Stomach (tissue), 9 donors: ENCODE results near the gene PSMA6. TPM values are rescaled to one million over a fixed set of nuclear protein-coding genes. Genes with fewer than 3 reads are reported as not detected.
A peak's percentile ranks its signal among the peaks of the same experiment; 100 is the strongest.

Experiments used
- DNase-seq, 2 donors: peaks; one replicate each; pipeline versions ENCODE4 v3.0.0 to v3.0.0-alpha.2; 2013 to 2019
- H3K27ac ChIP-seq, 5 donors: fragments of 200-600 bp in 4 of 5; sonication (generic) in 4 of 5; one replicate each; pipeline ENCODE4 v1.5.1; 2013 to 2019; ENCODE audit warnings: mild to moderate bottlenecking in 1 of 5, moderate library complexity in 1 of 5
- H3K27me3 ChIP-seq, 3 donors: fragments of 200-600 bp; sonication (generic); one replicate each; pipeline ENCODE4 v1.5.1; 2017 to 2019; ENCODE audit warnings: mixed run types in 1 of 3
- H3K36me3 ChIP-seq, 4 donors: fragments of 200-600 bp; sonication (generic); 1 replicate in 3 of 4; 2 replicates in 1 of 4; pipeline ENCODE4 v1.5.1; 2016 to 2019
- H3K4me1 ChIP-seq, 4 donors: fragments of 200-600 bp; sonication (generic); one replicate each; pipeline ENCODE4 v1.5.1; 2016 to 2019
- H3K4me3 ChIP-seq, 4 donors: fragments of 200-600 bp; sonication (generic) in 3 of 4; one replicate each; pipeline ENCODE4 v1.5.1; 2016 to 2019; ENCODE audit warnings: mild to moderate bottlenecking in 1 of 4
- H3K9me3 ChIP-seq, 4 donors: fragments of 200-600 bp; sonication (generic); one replicate each; pipeline ENCODE4 v1.5.1; 2016 to 2019
- CTCF ChIP-seq, 7 experiments: fragments of 450-650 bp in 4 of 7; fragments of 200-600 bp in 3 of 7; sonication (generic) in 3 of 7; IDR thresholded peaks; one replicate each; pipeline ENCODE4 v1.5.1; 2016 to 2019; ENCODE audit warnings: antibody characterized with exemption in 7 of 7, control low read depth in 2 of 7, mild to moderate bottlenecking in 1 of 7
- EP300 ChIP-seq: sonication (generic); formaldehyde crosslinking; IDR thresholded peaks from one replicate; pipeline ENCODE4 v1.6.1; 2017; ENCODE audit warnings: antibody characterized with exemption
- POLR2A ChIP-seq, 4 donors: fragments of 450-650 bp; IDR thresholded peaks; one replicate each; pipeline ENCODE4 v1.6.1; 2016; ENCODE audit warnings: antibody characterized with exemption in 4 of 4, control low read depth in 2 of 4, mild to moderate bottlenecking in 1 of 4, moderate library complexity in 1 of 4
- POLR2AphosphoS5 ChIP-seq, 3 donors: sonication (generic); formaldehyde crosslinking; IDR thresholded peaks; one replicate each; pipeline ENCODE4 v1.6.1; 2016; ENCODE audit warnings: antibody characterized with exemption in 3 of 3
- WGBS, 5 donors: extraction: QIAGEN DNeasy Blood & Tissue Kit in 3 of 5; methylation state at CpG; one replicate each; pipeline versions ENCODE4 v1.1.5 to v1.1.7; 2013 to 2018; 5-methylcytosine and 5-hydroxymethylcytosine counted together
- intact Hi-C: fragments of 100-400 bp; cut with DNase I; formaldehyde crosslinking; loops from one replicate; pipeline ENCODE4 v1.15.1; 2023; ENCODE audit warnings: low total_unique reads
- polyA plus RNA-seq, 3 donors: library from polyadenylated mRNA; stranded (reverse); fragments of 200-250 nt; gene quantifications; one replicate each; pipeline ENCODE4 v1.2.3, GENCODE V29; 2013
- total RNA-seq, 5 donors: library from RNA; depleted of rRNA; stranded (reverse); fragments of >200 nt; gene quantifications; one replicate each; pipeline versions ENCODE4 v1.1.0 to v1.2.3, GENCODE V29; 2014 to 2016
- donor health status: healthy with polysubstance abuse.
- donor health status: Bipolar disorder and iron deficiency.
- donor health status: healthy.

The PSMA6 gene
- total and polyA plus RNA-seq, 8 donors, result 10.7 to 202 (median 159) TPM

GRCh38 chr14:35336494-35337268 is 44.5 kb downstream of the PSMA6 start:
- Histone ChIP-seq H3K4me3 (no peak overlapping the region), H3K4me1 (peaks cover 73 to 94% (median 91%) of the 10 kb centered on the region in 4 donors), H3K9me3 (no peaks in the 10 kb centered on the region), H3K27me3 (no peaks in the 10 kb centered on the region), H3K27ac (peak overlapping the region; percentile 87 to 96 (median 90)), H3K36me3 (no peaks in the 10 kb centered on the region)
- peak; percentile 92 to 94 for DNase-seq
- 13 to 23% (median 15%) methylated on average over 18 to 28 of the region's 28 CpGs for WGBS, 5 donors
- intact Hi-C loops, result loop anchor here (10.0 kb wide), 1 partner anchor 68 kb away; the partner anchor contains the start of gene NFKBIA
- TF ChIP-seq CTCF (IDR thresholded peaks at IDR 0.05) (no peak), POLR2A (IDR thresholded peaks at IDR 0.05) (peak in 1 of 4 donors; percentile 9), POLR2AphosphoS5 (IDR thresholded peaks at IDR 0.05) (peak; percentile 80 to 99 (median 92)), EP300 (peak; percentile 88)

- Histone ChIP-seq H3K27ac (peak overlapping the region; percentile 87 to 96 (median 90)), H3K36me3 (no peaks in the 10 kb centered on the region), H3K9me3 (no peaks in the 10 kb centered on the region), H3K4me3 (no peak overlapping the region), H3K4me1 (peaks cover 75 to 94% (median 92%) of the 10 kb centered on the region in 4 donors), H3K27me3 (no peaks in the 10 kb centered on the region)
- WGBS, 5 donors, result 68 to 82% (median 79%) methylated on average over 10 of the region's 10 CpGs
- intact Hi-C loops, result loop anchor here (10.0 kb wide), 1 partner anchor 67 kb away; the partner anchor contains the start of gene NFKBIA
- no peak for TF ChIP-seq EP300
- TF ChIP-seq CTCF (IDR thresholded peaks at IDR 0.05), result no peak
- no peak for TF ChIP-seq POLR2AphosphoS5 (IDR thresholded peaks at IDR 0.05)
- TF ChIP-seq POLR2A (IDR thresholded peaks at IDR 0.05), result no peak
- DNase-seq, result no peak
These were observed 45.4 kb downstream of the PSMA6 start for GRCh38 chr14:35337269-35338255.

GRCh38 chr14:35338731-35339405 is 46.7 kb downstream of the PSMA6 start:
- Histone ChIP-seq H3K27me3 (no peaks in the 10 kb centered on the region), H3K4me3 (no peak overlapping the region), H3K4me1 (peaks cover 68 to 94% (median 90%) of the 10 kb centered on the region in 4 donors), H3K9me3 (no peaks in the 10 kb centered on the region), H3K36me3 (no peaks in the 10 kb centered on the region), H3K27ac (peak overlapping the region in 3 of 5 donors; percentile 92 to 96 (median 93))
- no peak for DNase-seq
- intact Hi-C loops, result loop anchor here (10.0 kb wide), 1 partner anchor 66 kb away; the partner anchor contains the start of gene NFKBIA
- TF ChIP-seq EP300 (no peak), POLR2AphosphoS5 (IDR thresholded peaks at IDR 0.05) (no peak), CTCF (IDR thresholded peaks at IDR 0.05) (no peak), POLR2A (IDR thresholded peaks at IDR 0.05) (no peak)
- 84 to 94% (median 88%) methylated on average over 9 to 16 of the region's 16 CpGs for WGBS, 5 donors
